KOPT-K1 (cell line): ENCODE measurements around the gene GTF3A.
"Not testable (repeated sequence)": the region's sequence is repeated elsewhere in the genome, so short reads cannot be mapped to it uniquely, and the experiment has no call there.

ENCODE experiments used
- H3K27ac ChIP-seq: fragments of 200-600 bp; sonication (generic); 2 replicates; pipeline ENCODE4 v1.5.1; 2016; ENCODE audit warnings: antibody characterized with exemption, mild to moderate bottlenecking, low read depth, low read length; ENCODE audit not compliant: poor library complexity, severe bottlenecking
- H3K36me3 ChIP-seq: fragments of 200-600 bp; sonication (generic); 2 replicates; pipeline ENCODE4 v1.5.1; 2017; ENCODE audit warnings: antibody characterized with exemption, mild to moderate bottlenecking, low read length, moderate library complexity; ENCODE audit not compliant: insufficient read depth
- H3K9me3 ChIP-seq: fragments of 200-600 bp; sonication (generic); 2 replicates; pipeline ENCODE4 v1.5.1; 2017; ENCODE audit warnings: antibody characterized with exemption, low read length, mild to moderate bottlenecking; ENCODE audit not compliant: insufficient read depth, poor library complexity, severe bottlenecking

Gene GTF3A

GRCh38 chr13:27398360-27398759 lies 26.1 kb upstream of the GTF3A start:
- no peak overlapping the region for H3K27ac ChIP-seq
- no peaks in the 10 kb centered on the region for H3K9me3 ChIP-seq
- no peaks in the 10 kb centered on the region for H3K36me3 ChIP-seq

GRCh38 chr13:27400405-27400804 lies 24.0 kb upstream of the GTF3A start:
- H3K27ac ChIP-seq, H3K36me3 ChIP-seq, H3K9me3 ChIP-seq: not testable (repeated sequence)

- Histone ChIP-seq H3K9me3 (no peaks in the 10 kb centered on the region), H3K27ac (no peak overlapping the region), H3K36me3 (no peaks in the 10 kb centered on the region)
These were observed 23.2 kb upstream of the GTF3A start for GRCh38 chr13:27401210-27401609.

- H3K36me3 ChIP-seq: no peaks in the 10 kb centered on the region
- no peaks in the 10 kb centered on the region for H3K9me3 ChIP-seq
- no peak overlapping the region for H3K27ac ChIP-seq
These were observed 21.2 kb upstream of the GTF3A start for GRCh38 chr13:27403203-27403678.

GRCh38 chr13:27403727-27404385 lies 20.6 kb upstream of the GTF3A start:
- Histone ChIP-seq H3K9me3 (no peaks in the 10 kb centered on the region), H3K36me3 (no peaks in the 10 kb centered on the region), H3K27ac (no peak overlapping the region)

- H3K36me3 ChIP-seq: no peaks in the 10 kb centered on the region
- no peak overlapping the region for H3K27ac ChIP-seq
- no peaks in the 10 kb centered on the region for H3K9me3 ChIP-seq
These were observed 19.7 kb upstream of the GTF3A start for GRCh38 chr13:27404680-27405079.

GRCh38 chr13:27405546-27406134 lies 18.8 kb upstream of the GTF3A start:
- Histone ChIP-seq H3K9me3 (no peaks in the 10 kb centered on the region), H3K27ac (no peak overlapping the region), H3K36me3 (no peaks in the 10 kb centered on the region)

- Histone ChIP-seq H3K36me3 (no peaks in the 10 kb centered on the region), H3K27ac (no peak overlapping the region), H3K9me3 (no peaks in the 10 kb centered on the region)
These were observed 18.1 kb upstream of the GTF3A start for GRCh38 chr13:27406178-27406939.

- H3K36me3 ChIP-seq: no peaks in the 10 kb centered on the region
- no peaks in the 10 kb centered on the region for H3K9me3 ChIP-seq
- H3K27ac ChIP-seq: no peak overlapping the region
These were observed 16.3 kb upstream of the GTF3A start for GRCh38 chr13:27408074-27408473.

GRCh38 chr13:27409013-27409412 lies 15.4 kb upstream of the GTF3A start:
- Histone ChIP-seq H3K27ac (no peak overlapping the region), H3K9me3 (no peaks in the 10 kb centered on the region), H3K36me3 (no peaks in the 10 kb centered on the region)

- no peaks in the 10 kb centered on the region for H3K36me3 ChIP-seq
- no peaks in the 10 kb centered on the region for H3K9me3 ChIP-seq
- no peak overlapping the region for H3K27ac ChIP-seq
These were observed 13.1 kb upstream of the GTF3A start for GRCh38 chr13:27411341-27411740.

- Histone ChIP-seq H3K36me3 (no peaks in the 10 kb centered on the region), H3K9me3 (no peaks in the 10 kb centered on the region), H3K27ac (no peak overlapping the region)
These were observed 9.3 kb upstream of the GTF3A start for GRCh38 chr13:27415116-27415515.

- Histone ChIP-seq H3K9me3 (no peaks in the 10 kb centered on the region), H3K27ac (no peak overlapping the region), H3K36me3 (no peaks in the 10 kb centered on the region)
These were observed 5.1 kb upstream of the GTF3A start for GRCh38 chr13:27419328-27419727.

- Histone ChIP-seq H3K36me3 (peaks cover 1% of the 10 kb centered on the region), H3K27ac (no peak overlapping the region), H3K9me3 (no peaks in the 10 kb centered on the region)
These were observed 3.1 kb upstream of the GTF3A start for GRCh38 chr13:27421101-27421871.

GRCh38 chr13:27423333-27423732 lies 1.1 kb upstream of the GTF3A start:
- Histone ChIP-seq H3K9me3 (no peaks in the 10 kb centered on the region), H3K27ac (no peak overlapping the region), H3K36me3 (peaks cover 22% of the 10 kb centered on the region)
